Measurements from ENCODE around the gene KRTAP10-10. TPM values are rescaled to one million over a fixed set of nuclear protein-coding genes. Genes with fewer than 3 reads are reported as not detected.

The KRTAP10-10 gene
- total and polyA plus RNA-seq, 2 donors (not counting 1 experiment from before 2014, with no cell fraction given) = not detected

- no peak overlapping the region for H3K9ac ChIP-seq (ENCODE audit: low read length)
- peaks cover 0 to 6% (median 0%) of the 10 kb centered on the region in 4 experiments for H3K27me3 ChIP-seq (replicated peaks in 1 of 4; ENCODE audit: control extremely low read depth in 1 of 4, control insufficient read depth in 3 of 4, insufficient read depth in 4 of 4, low read length in 3 of 4)
- no peak overlapping the region for H3K4me2 ChIP-seq (replicated peaks; ENCODE audit: low read depth, low read length, poor library complexity, severe bottlenecking)
- DNase-seq = no peak
- ChIA-PET CTCF (no interaction called here), POLR2A (no interaction called here)
- 80% methylated on average over 10 of the region's 11 CpGs for WGBS (ENCODE audit: insufficient coverage)
- no peak overlapping the region for H3K4me3 Mint-ChIP-seq
- no peak overlapping the region for H2AFZ ChIP-seq (ENCODE audit: insufficient read depth, low read depth, low read length, poor library complexity, severe bottlenecking)
- no peaks in the 10 kb centered on the region for H3K36me3 ChIP-seq (replicated peaks in 1 of 2; ENCODE audit: control extremely low read depth in 1 of 2, control insufficient read depth in 1 of 2, extremely low read depth in 1 of 2, insufficient read depth in 2 of 2, low read length in 1 of 2)
- H3K4me3 ChIP-seq (ENCODE audit: control extremely low read depth in 1 of 5, extremely low read depth in 1 of 5, insufficient read depth in 1 of 5, low read depth in 2 of 5, low read length in 4 of 5) = no peak overlapping the region
- no peaks in the 10 kb centered on the region for H3K4me1 Mint-ChIP-seq
- H4K20me1 ChIP-seq (ENCODE audit: control insufficient read depth, insufficient read depth, low read length, poor library complexity, severe bottlenecking) = no peaks in the 10 kb centered on the region
- H3K27me3 Mint-ChIP-seq = peaks cover 21% of the 10 kb centered on the region
- intact Hi-C loops (cut with micrococcal nuclease) = no loop called here
- H3K9me3 ChIP-seq (ENCODE audit: control extremely low read depth in 1 of 3, control insufficient read depth in 2 of 3, insufficient read depth in 1 of 3, low read length in 2 of 3) = peaks cover 0 to 10% (median 3%) of the 10 kb centered on the region in 3 donors
- no peaks in the 10 kb centered on the region for H3K4me1 ChIP-seq (ENCODE audit: control insufficient read depth in 2 of 2, insufficient read depth in 2 of 2, low read length in 2 of 2)
- H3K79me2 ChIP-seq (ENCODE audit: control insufficient read depth, insufficient read depth, low read length) = no peaks in the 10 kb centered on the region
- TF ChIP-seq CTCF (IDR thresholded peaks at IDR 0.05) (no peak), EZH2 (IDR thresholded peaks at IDR 0.05; ENCODE audit: borderline replicate concordance, insufficient read depth, low read depth, low read length, poor library complexity, severe bottlenecking) (no peak)
- ATAC-seq (ENCODE audit: low read depth) = no peak
- peaks cover 4% of the 10 kb centered on the region for H3K9me3 Mint-ChIP-seq (ENCODE audit: insufficient read depth)
- no peak overlapping the region for H3K27ac Mint-ChIP-seq
- no peak overlapping the region for H3K27ac ChIP-seq (ENCODE audit: low read length in 2 of 2)
Observed at GRCh38 chr21:44598061-44598460, 39.1 kb upstream of the KRTAP10-10 start.

GRCh38 chr21:44599264-44600029 lies 37.7 kb upstream of the KRTAP10-10 start:
- WGBS (ENCODE audit: insufficient coverage) = 85% methylated on average over 8 of the region's 8 CpGs
- TF ChIP-seq EZH2 (IDR thresholded peaks at IDR 0.05; ENCODE audit: borderline replicate concordance, insufficient read depth, low read depth, low read length, poor library complexity, severe bottlenecking) (no peak), CTCF (IDR thresholded peaks at IDR 0.05) (no peak)
- DNase-seq (no peak), ATAC-seq (ENCODE audit: low read depth) (no peak)
- H3K4me3 ChIP-seq (ENCODE audit: control extremely low read depth in 1 of 5, extremely low read depth in 1 of 5, insufficient read depth in 1 of 5, low read depth in 2 of 5, low read length in 4 of 5) = no peak overlapping the region
- H3K4me1 ChIP-seq (ENCODE audit: control insufficient read depth in 2 of 2, insufficient read depth in 2 of 2, low read length in 2 of 2) = no peaks in the 10 kb centered on the region
- Mint-ChIP-seq H3K9me3 (ENCODE audit: insufficient read depth) (peaks cover 4% of the 10 kb centered on the region), H3K4me3 (no peak overlapping the region), H3K27ac (no peak overlapping the region), H3K27me3 (peaks cover 27% of the 10 kb centered on the region), H3K4me1 (no peaks in the 10 kb centered on the region)
- no peaks in the 10 kb centered on the region for H4K20me1 ChIP-seq (ENCODE audit: control insufficient read depth, insufficient read depth, low read length, poor library complexity, severe bottlenecking)
- intact Hi-C loops (cut with micrococcal nuclease) = no loop called here
- H3K79me2 ChIP-seq (ENCODE audit: control insufficient read depth, insufficient read depth, low read length) = no peaks in the 10 kb centered on the region
- no peak overlapping the region for H2AFZ ChIP-seq (ENCODE audit: insufficient read depth, low read depth, low read length, poor library complexity, severe bottlenecking)
- POLR2A ChIA-PET = no interaction called here
- H3K36me3 ChIP-seq (replicated peaks in 1 of 2; ENCODE audit: control extremely low read depth in 1 of 2, control insufficient read depth in 1 of 2, extremely low read depth in 1 of 2, insufficient read depth in 2 of 2, low read length in 1 of 2) = no peaks in the 10 kb centered on the region
- H3K4me2 ChIP-seq (replicated peaks; ENCODE audit: low read depth, low read length, poor library complexity, severe bottlenecking) = no peak overlapping the region
- no peak overlapping the region for H3K27ac ChIP-seq (ENCODE audit: low read length in 2 of 2)
- CTCF ChIA-PET = no interaction called here
- H3K9me3 ChIP-seq (ENCODE audit: control extremely low read depth in 1 of 3, control insufficient read depth in 2 of 3, insufficient read depth in 1 of 3, low read length in 2 of 3) = peaks cover 0 to 19% (median 3%) of the 10 kb centered on the region in 3 donors
- H3K9ac ChIP-seq (ENCODE audit: low read length) = no peak overlapping the region
- peaks cover 0 to 13% (median 0%) of the 10 kb centered on the region in 4 experiments for H3K27me3 ChIP-seq (replicated peaks in 1 of 4; ENCODE audit: control extremely low read depth in 1 of 4, control insufficient read depth in 3 of 4, insufficient read depth in 4 of 4, low read length in 3 of 4)

All from B cell (primary cell).